Right hindlimb (tissue), 1 donor: ENCODE measurements around the gene CEP78.
"Not testable (repeated sequence)": the region's sequence is repeated elsewhere in the genome, so short reads cannot be mapped to it uniquely, and the experiment has no call there.

Experiments used
- DNase-seq: peaks from one replicate; pipeline ENCODE4 v3.0.0-alpha.2; 2018

The CEP78 gene

DNA sequence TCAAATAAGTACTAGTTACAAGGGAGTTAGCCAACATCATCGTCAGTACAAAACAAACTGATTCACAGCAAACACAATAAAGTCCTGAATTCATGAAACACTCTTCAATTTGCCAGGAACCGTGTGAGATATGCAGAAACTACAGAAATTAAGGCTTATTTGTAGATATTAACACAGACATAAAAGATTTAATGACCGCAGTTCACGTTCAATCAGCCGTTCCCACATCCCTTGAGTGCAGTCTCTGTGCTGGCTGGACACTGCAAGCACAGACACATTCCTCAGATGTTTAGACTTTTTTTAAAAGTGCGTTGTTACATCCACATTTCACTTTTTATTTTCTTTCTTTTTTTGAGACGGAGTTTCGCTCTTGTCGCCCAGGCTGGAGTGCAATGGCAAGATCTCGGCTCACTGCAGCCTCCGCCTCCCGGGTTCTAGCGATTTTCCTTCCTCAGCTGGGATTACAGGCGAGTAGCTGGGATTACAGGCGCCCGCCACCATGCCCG is 566 bp upstream of the CEP78 start:
- no peak for DNase-seq

DNA sequence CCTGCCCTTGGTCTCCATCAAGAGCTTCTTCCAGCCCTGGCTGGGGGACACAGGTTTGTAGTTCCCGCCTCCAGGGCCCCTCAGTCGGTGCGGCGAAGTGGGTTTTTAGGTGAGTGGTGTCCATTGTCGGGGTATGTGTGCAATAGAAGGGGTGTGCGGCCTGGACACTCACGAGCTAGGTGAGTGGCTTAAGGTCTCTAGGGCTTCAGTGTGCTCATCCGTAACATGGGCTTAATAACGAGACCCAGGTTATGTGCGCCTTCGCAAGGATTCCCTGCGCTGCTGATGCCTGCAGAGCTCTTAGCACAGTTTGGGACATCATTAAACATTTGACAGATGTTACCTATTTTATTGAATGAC is 656 bp downstream of the CEP78 start:
- no peak for DNase-seq

DNA sequence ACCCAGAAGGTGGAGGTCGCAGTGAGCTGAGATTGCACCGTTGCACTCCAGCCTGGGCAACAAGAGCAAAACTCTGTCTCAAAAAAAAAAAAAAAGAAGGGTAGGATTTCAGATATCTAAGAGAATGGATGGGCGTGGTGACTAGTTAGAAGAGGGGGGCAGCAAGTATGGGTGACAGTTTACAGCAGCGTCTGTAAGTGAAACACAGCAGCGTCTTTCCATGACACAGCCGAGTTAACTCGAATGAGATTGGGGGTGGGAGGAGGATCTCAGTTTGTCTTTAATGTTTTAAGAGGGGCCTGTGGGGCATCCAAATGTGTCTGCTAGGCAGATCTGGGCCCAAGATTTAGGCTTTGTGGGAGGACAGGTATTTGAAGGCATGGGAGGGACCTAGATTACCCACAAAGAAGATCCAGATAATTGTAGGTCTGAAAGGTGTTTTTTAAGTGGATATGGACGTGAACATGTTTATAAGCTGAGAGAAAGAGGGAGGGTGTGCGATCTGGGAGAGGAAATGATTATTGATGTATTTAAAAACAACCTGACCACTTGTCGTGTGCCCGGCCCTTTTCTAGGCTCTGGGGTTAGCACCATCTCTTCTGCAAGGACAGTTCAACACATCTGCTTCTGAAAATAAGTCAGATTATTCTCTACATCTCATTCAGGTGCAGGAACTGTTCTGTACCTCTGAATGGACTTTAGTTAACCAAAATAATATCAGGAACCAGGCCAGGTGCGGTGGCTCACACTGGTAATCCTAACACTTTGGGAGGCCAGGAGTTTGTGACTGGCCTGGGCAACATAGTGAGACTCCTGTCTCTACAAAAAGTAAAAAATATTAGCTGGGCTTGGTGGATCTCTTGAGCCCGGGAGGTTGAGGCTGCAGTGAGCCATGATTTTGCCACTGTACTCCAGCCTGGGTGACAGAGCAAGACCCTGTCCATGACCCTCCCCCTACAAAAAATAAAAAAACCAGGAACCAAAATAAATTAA is 2.5 kb downstream of the CEP78 start:
- no peak for DNase-seq

GRCh38 chr9:78239506-78239905 is 3.6 kb downstream of the CEP78 start:
- DNase-seq: no peak

DNA sequence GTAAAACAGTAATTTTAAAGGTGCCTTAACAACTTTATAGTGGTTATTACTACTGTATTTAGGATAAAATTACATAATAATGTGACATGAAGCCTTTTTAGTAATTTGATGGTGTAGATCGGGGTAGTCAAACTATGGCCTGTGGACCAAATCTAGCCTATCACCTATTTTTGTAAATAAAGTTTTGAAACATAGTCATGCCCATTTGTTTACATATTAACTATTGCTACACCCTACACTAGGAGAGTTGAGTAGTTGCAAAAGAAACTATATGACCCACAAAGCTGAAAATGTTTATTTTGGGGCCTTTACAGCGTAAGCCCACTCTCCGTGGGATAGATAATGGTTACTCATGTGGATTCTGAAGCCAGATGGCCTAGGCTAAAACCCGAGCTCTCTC is 6.2 kb downstream of the CEP78 start:
- DNase-seq: no peak

DNA sequence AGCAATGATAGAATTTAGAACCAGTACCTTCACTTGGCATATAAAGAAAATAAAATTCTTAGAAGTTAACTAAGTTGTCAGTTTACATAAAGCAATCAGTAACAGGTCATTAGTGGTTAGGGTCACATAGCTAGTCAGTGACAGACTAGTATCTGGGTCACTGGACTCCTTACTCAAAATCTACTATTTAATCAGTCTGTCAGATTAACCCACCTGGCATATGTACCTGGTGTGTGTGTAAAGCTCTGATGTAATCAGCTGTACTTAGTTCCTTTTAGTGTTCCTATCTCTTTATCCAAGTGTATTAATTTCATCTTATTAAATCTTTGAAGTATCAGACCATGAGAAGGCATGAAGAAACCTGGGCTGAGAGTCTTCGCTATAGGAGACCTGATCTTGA is 7.3 kb downstream of the CEP78 start:
- DNase-seq: no peak

DNA sequence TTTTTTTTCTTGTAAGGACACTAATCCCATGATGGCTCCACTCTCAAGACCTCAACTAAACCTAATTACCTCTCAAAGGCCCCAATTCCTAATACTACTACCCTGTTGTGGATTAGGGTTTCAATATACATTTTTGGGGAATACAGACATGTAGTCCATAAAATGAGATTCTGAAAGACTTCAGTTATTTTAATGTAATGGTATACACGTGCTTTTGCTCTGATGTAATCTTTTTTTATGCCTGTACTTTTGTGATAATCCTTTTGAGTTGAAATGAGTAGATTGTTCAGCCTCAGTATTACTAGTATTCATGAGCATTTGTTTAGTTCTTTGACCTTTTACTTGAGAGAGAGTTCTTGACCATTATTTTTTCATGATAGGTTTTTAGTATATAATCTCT is 9.5 kb downstream of the CEP78 start:
- DNase-seq: no peak

DNA sequence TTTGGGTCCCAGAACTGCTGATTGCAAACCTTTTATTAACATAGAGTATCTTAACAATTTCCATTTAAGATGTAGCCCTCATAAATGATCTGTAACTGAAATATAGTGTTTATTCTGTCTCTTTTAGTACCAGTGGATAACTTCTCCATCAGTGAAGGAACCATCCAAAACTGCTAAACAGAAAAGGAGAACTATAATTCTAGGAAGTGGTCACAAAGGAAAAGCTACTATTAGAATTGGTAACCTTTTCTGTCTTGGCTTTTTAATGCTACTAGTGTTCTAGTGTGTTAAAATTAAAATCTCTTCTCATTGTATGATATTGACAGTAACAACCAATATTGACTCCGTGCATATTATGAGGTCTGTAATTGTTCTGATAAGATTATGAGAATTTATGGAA is 12.8 kb downstream of the CEP78 start:
- DNase-seq: no peak

DNA sequence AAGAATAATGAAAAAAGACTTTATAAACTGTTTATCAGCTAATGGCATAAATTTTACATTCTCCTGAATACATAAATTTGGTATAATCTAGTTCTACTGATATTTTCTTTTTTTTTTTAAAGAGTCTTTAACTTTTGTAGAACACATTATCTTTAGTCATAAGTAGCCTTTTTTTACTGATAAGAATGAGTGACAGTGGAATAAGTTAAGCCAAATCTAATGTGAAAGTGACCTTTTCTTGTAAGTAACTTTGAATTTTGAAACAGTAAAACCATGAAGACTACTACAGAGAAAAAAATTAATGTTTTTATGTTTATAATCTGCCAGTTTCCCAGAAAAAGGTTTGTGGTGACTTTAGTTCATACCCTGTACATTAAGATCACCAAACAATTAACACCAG is 13.7 kb downstream of the CEP78 start:
- no peak for DNase-seq

DNA sequence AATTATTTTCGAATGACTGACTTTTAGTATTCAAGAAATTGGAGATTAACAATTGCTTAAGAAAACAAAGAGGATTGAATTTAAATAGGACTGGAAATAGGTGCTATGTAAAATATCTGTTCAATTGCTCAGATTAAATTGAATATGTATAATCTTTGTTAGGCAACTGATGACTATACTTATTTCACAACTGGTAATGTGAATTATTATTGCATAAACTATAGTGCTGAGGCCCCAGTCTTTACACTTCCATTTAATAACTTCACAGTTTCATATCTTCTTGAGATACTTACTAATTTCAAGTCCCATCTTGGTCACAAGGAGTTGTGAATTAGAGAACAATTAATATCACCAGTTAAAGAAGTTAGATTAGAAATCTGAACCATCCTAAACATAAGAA is 16.7 kb downstream of the CEP78 start:
- DNase-seq: no peak

- DNase-seq: no peak
Observed at GRCh38 chr9:78253285-78253684, 17.4 kb downstream of the CEP78 start.

- no peak for DNase-seq
Observed at GRCh38 chr9:78261403-78262001, 25.6 kb downstream of the CEP78 start.

DNA sequence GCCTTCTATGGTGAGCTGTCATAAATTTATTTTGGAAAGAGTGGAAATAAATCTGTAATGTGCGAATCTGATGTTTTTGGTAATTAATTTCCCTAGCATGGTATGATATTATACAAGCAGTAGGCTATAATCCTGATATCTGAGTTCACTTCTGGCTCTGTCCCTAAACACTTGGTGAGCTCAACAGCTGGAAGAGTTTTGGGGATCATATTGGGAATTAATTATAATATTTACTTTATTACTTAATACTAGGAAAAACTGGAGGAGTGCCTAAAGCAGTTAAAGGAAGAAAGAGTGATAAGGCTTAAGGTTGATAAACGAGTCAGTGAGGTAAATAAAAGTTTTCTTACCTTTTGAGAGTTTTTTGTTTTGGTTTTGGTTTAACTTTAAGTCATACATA is 26.8 kb downstream of the CEP78 start:
- DNase-seq: no peak

DNA sequence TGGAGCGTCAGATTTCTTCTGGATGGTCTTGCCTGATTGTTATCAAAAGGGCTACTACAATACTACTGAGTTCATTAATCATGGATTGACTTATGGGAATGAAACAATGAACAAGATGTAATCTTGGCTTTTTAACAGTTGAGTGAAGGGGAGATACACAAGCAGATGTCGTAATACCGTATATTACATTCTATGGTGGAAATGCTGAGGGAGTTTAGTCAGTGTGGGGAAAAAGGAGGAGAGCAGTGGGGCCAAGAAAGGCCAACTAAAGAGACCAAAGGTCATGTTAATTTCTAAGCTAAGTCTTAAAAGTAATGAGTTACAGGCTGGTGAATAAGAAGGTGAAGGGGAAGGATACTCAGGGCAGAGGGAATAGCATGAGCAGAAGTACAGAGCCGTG is 32.0 kb downstream of the CEP78 start:
- DNase-seq: no peak

DNA sequence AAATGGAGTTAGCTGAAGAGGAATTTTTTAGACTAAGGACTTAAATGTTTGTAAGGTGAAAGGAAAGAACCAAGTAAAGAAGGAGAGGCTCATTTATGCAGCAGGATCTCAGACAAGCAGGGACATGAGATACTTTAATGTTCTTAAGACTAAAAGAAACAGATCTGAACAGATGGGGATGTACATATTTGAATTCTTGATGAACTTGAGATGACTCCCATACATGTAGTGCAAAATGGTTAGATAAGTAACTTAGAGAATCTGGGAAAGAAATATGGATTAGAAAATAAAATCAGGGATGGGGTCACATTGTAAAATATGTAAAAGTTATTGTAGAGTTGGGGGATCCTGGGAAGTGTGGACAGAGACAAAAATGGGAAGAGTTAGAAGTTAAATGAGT is 33.9 kb downstream of the CEP78 start:
- no peak for DNase-seq

- DNase-seq: no peak
Observed at GRCh38 chr9:78272307-78272706, 36.4 kb downstream of the CEP78 start.

GRCh38 chr9:78273761-78274160 is 37.9 kb downstream of the CEP78 start:
- no peak for DNase-seq

DNA sequence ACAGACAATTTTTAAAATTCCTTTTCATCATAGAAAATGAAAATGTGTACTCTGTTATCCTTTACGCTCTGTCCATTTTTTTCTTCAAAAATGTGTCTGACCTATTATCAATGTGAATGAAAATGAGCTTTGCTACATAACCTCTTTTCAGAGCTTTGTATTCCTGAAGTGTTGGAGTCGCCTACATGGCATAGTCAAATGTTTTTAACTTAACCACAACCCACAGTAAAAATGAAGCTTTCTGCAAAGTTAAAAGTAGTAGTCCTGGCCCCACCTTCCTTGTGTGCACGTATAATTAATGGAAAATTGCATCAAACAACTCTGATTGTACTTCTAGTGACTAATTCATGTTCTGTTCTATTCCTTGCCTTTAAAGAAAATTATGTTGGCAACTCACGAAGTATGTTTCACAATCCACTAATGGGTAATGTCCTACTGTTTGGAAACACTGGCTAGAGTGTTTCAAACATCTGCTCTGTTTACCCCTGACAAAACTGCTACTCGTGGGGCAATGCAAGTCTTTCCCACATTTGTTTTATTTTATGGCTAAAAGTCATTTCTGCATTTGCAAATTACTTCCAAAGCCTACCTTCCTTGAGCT is 42.4 kb downstream of the CEP78 start:
- no peak for DNase-seq

- no peak for DNase-seq
Observed at GRCh38 chr9:78278801-78279200, 42.9 kb downstream of the CEP78 start.

GRCh38 chr9:78280982-78281668 is 45.2 kb downstream of the CEP78 start:
- DNase-seq: peak; percentile 94

- not testable (repeated sequence) for DNase-seq
Observed at GRCh38 chr9:78284181-78284580, 48.3 kb downstream of the CEP78 start.

- DNase-seq: no peak
Observed at GRCh38 chr9:78286125-78286524, 50.2 kb downstream of the CEP78 start.

- DNase-seq: no peak
Observed at GRCh38 chr9:78286946-78287388, 51.1 kb downstream of the CEP78 start.
